ENCODE measurements around the gene ALG3.
"Not testable (repeated sequence)": the region's sequence is repeated elsewhere in the genome, so short reads cannot be mapped to it uniquely, and the experiment has no call there.

GRCh38 chr3:184267249-184267648 lies 18.5 kb upstream of the ALG3 start:
- not testable (repeated sequence) for TF ChIP-seq CTCF, POLR2A, POLR2AphosphoS5, EP300 (IDR thresholded peaks at IDR 0.05)

Measured in suprapubic skin (tissue), 4 donors.